Measurements from ENCODE around the gene MAD1L1. TPM values are rescaled to one million over a fixed set of nuclear protein-coding genes. Genes with fewer than 3 reads are reported as not detected.

MAD1L1 gene
- total RNA-seq, 1 donor from 2014 or later, result 16.2 TPM

DNA sequence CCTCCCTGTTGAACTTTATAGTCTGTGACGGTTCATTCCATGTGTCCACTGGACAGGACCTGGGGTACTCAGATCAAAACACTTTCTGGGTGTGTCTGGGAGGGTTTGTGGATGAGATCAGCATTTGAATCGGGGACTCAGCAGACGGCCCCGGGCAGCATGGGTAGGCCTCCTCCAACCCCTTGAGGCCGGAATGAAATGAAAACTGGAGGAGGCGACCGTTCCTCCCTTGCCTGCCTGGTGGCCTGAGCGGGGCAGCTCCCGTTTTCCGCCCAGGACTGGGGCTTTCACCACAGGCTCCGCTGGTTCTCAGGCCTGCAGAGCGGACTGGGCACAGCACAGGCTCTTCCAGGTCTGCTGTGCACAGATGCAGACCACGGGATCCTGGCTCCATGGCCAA is 247.7 kb downstream of the MAD1L1 start:
- intact Hi-C loops (cut with micrococcal nuclease), result no loop called here
- Histone ChIP-seq H3K4me3 (no peak overlapping the region), H3K9me3 (replicated peaks) (no peaks in the 10 kb centered on the region), H3K27ac (replicated peaks) (no peak overlapping the region), H3K4me1 (peaks cover 3% of the 10 kb centered on the region), H3K27me3 (ENCODE audit: low read depth) (no peaks in the 10 kb centered on the region), H3K36me3 (peaks cover 4% of the 10 kb centered on the region)
- no peak for DNase-seq
- no peak for TF ChIP-seq CTCF (IDR thresholded peaks at IDR 0.05; ENCODE audit: borderline replicate concordance)

DNA sequence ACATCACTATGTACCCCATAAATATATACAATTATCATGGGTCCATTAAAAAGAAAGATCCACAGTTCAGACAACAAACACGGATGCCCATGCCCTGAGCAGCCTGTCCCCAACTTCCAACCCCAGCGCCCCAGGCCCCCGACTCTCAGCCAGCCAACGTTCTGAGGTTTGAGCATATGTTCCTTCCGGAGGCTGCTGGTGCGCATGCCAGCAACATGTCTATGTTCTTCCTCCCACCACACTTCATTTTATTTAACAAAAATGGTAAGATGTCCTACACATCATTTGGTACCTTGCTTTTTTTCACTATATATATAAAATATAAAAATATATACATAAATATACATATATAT is 250.9 kb downstream of the MAD1L1 start:
- Histone ChIP-seq H3K4me1 (no peaks in the 10 kb centered on the region), H3K4me3 (no peak overlapping the region), H3K27ac (replicated peaks) (no peak overlapping the region), H3K9me3 (replicated peaks) (no peaks in the 10 kb centered on the region), H3K27me3 (ENCODE audit: low read depth) (no peaks in the 10 kb centered on the region), H3K36me3 (peaks cover 29% of the 10 kb centered on the region)
- intact Hi-C loops (cut with micrococcal nuclease), result no loop called here
- no peak for TF ChIP-seq CTCF (IDR thresholded peaks at IDR 0.05; ENCODE audit: borderline replicate concordance)
- DNase-seq, result no peak

DNA sequence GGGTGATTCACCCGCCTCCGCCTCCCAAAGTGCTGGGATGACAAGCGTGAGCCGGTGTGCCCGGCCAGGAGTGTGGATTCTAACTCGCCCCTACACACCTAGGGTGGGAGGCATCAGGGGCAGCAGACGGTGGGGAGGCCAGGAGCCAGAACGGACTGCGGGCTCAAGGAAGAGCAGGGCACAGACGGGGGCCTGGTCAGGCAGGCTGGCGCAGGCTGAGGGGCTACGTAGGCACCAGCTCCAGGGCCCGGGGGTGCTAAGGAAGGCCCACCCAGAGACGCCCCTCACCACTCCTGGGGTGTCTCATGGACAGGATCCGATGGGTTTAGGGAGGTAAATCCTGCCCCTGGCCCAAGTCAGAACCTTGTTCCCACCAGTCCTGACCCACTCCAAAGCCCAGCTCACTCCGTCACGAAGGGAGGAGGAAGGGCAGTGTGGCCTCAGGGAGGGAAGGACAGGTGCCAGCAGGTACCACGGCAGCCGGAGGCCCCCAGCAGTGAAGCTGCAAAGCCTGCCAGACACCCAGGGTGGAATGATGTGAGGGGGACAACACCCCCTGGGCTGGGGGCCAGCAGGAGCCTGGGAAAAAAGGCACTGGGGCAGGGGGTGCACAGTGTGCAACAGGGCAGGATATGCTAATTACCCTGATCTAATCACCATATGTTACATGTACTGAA is 251.4 kb downstream of the MAD1L1 start:
- H3K4me1 ChIP-seq, result no peaks in the 10 kb centered on the region
- H3K9me3 ChIP-seq (replicated peaks), result no peaks in the 10 kb centered on the region
- no peaks in the 10 kb centered on the region for H3K27me3 ChIP-seq (ENCODE audit: low read depth)
- intact Hi-C loops (cut with micrococcal nuclease), result no loop called here
- no peak for DNase-seq
- no peak overlapping the region for H3K27ac ChIP-seq (replicated peaks)
- H3K4me3 ChIP-seq, result no peak overlapping the region
- TF ChIP-seq CTCF (IDR thresholded peaks at IDR 0.05; ENCODE audit: borderline replicate concordance), result no peak
- H3K36me3 ChIP-seq, result peaks cover 30% of the 10 kb centered on the region

GRCh38 chr7:1979591-1980560 is 252.9 kb downstream of the MAD1L1 start:
- no peak for DNase-seq
- intact Hi-C loops (cut with micrococcal nuclease), result no loop called here
- no peaks in the 10 kb centered on the region for H3K4me1 ChIP-seq
- peaks cover 36% of the 10 kb centered on the region for H3K36me3 ChIP-seq
- TF ChIP-seq CTCF (IDR thresholded peaks at IDR 0.05; ENCODE audit: borderline replicate concordance), result no peak
- no peak overlapping the region for H3K4me3 ChIP-seq
- H3K9me3 ChIP-seq (replicated peaks), result no peaks in the 10 kb centered on the region
- H3K27me3 ChIP-seq (ENCODE audit: low read depth), result no peaks in the 10 kb centered on the region
- no peak overlapping the region for H3K27ac ChIP-seq (replicated peaks)

GRCh38 chr7:1978656-1979590 is 253.8 kb downstream of the MAD1L1 start:
- Histone ChIP-seq H3K27me3 (ENCODE audit: low read depth) (no peaks in the 10 kb centered on the region), H3K36me3 (peaks cover 36% of the 10 kb centered on the region), H3K9me3 (replicated peaks) (no peaks in the 10 kb centered on the region), H3K4me3 (no peak overlapping the region), H3K27ac (replicated peaks) (no peak overlapping the region), H3K4me1 (no peaks in the 10 kb centered on the region)
- intact Hi-C loops (cut with micrococcal nuclease), result no loop called here
- no peak for DNase-seq
- TF ChIP-seq CTCF (IDR thresholded peaks at IDR 0.05; ENCODE audit: borderline replicate concordance), result no peak

Measured in left ventricle myocardium inferior (tissue), 1 donor.